ENCODE measurements around the gene AHNAK. TPM values are rescaled to one million over a fixed set of nuclear protein-coding genes. Genes with fewer than 3 reads are reported as not detected.
"Not testable (repeated sequence)": the region's sequence is repeated elsewhere in the genome, so short reads cannot be mapped to it uniquely, and the experiment has no call there.

The AHNAK gene
- total RNA-seq, 1 experiment from 2014 or later = 92.3 TPM

GRCh38 chr11:62390237-62390636 is 156.4 kb downstream of the AHNAK start:
- DNase-seq (ENCODE audit: low read depth) = no peak

- no peak for DNase-seq (ENCODE audit: low read depth)
Observed at GRCh38 chr11:62388999-62389398, 157.6 kb downstream of the AHNAK start.

- DNase-seq (ENCODE audit: low read depth) = no peak
Observed at GRCh38 chr11:62387381-62387780, 159.2 kb downstream of the AHNAK start.

GRCh38 chr11:62386083-62386482 is 160.5 kb downstream of the AHNAK start:
- not testable (repeated sequence) for DNase-seq (ENCODE audit: low read depth)

- DNase-seq (ENCODE audit: low read depth) = no peak
Observed at GRCh38 chr11:62383822-62384221, 162.8 kb downstream of the AHNAK start.

Other genes starting within 250 kb of the AHNAK start
- gene SCGB1D4, start 247.7 kb downstream of the AHNAK start, total RNA-seq (2014; rRNA removed; shearing (Covaris generic)) = not detected in 2 replicates
- 37.0 and 68.0 TPM in 2 replicates for gene ASRGL1, start 209.4 kb downstream of the AHNAK start, total RNA-seq (2014; rRNA removed; shearing (Covaris generic))
- not detected in 2 replicates for gene SCGB1A1, start 127.8 kb downstream of the AHNAK start, total RNA-seq (2014; rRNA removed; shearing (Covaris generic))
- gene EEF1G, start 27.1 kb upstream of the AHNAK start, total RNA-seq (2014; rRNA removed; shearing (Covaris generic)) = 1,694 and 1,735 TPM in 2 replicates
- 12.4 and 13.8 TPM in 2 replicates for gene TUT1, start 44.7 kb upstream of the AHNAK start, total RNA-seq (2014; rRNA removed; shearing (Covaris generic))
- 123 and 124 TPM in 2 replicates for gene MTA2, start 55.1 kb upstream of the AHNAK start, total RNA-seq (2014; rRNA removed; shearing (Covaris generic))
- 18.0 and 19.3 TPM in 2 replicates for gene EML3, start 66.0 kb upstream of the AHNAK start, total RNA-seq (2014; rRNA removed; shearing (Covaris generic))
- gene ROM1, start 66.5 kb upstream of the AHNAK start, total RNA-seq (2014; rRNA removed; shearing (Covaris generic)) = 0.33 and 2.7 TPM in 2 replicates
- gene B3GAT3, start 75.2 kb upstream of the AHNAK start, total RNA-seq (2014; rRNA removed; shearing (Covaris generic)) = 15.0 and 17.9 TPM in 2 replicates
- 128 and 165 TPM in 2 replicates for gene GANAB, start 99.8 kb upstream of the AHNAK start, total RNA-seq (2014; rRNA removed; shearing (Covaris generic))
- gene INTS5, start 106.5 kb upstream of the AHNAK start, total RNA-seq (2014; rRNA removed; shearing (Covaris generic)) = 15.4 TPM in 2 replicates
- gene C11orf98, start 118.4 kb upstream of the AHNAK start, total RNA-seq (2014; rRNA removed; shearing (Covaris generic)) = 86.3 and 116 TPM in 2 replicates
- 3.2 and 14.3 TPM in 2 replicates for gene CSKMT, start 118.5 kb upstream of the AHNAK start, total RNA-seq (2014; rRNA removed; shearing (Covaris generic))
- 7.7 and 17.7 TPM in 2 replicates for gene UQCC3, start 124.9 kb upstream of the AHNAK start, total RNA-seq (2014; rRNA removed; shearing (Covaris generic))
- 4.9 and 6.0 TPM in 2 replicates for gene LBHD1, start 125.5 kb upstream of the AHNAK start, total RNA-seq (2014; rRNA removed; shearing (Covaris generic))
- gene UBXN1, start 132.3 kb upstream of the AHNAK start, total RNA-seq (2014; rRNA removed; shearing (Covaris generic)) = 132 and 157 TPM in 2 replicates
- 0.98 TPM in 1 of 2 replicates, not detected in the other for gene LRRN4CL, start 142.7 kb upstream of the AHNAK start, total RNA-seq (2014; rRNA removed; shearing (Covaris generic))
- gene BSCL2, start 160.6 kb upstream of the AHNAK start, total RNA-seq (2014; rRNA removed; shearing (Covaris generic)) = 56.9 and 79.5 TPM in 2 replicates
- not detected in 2 replicates for gene GNG3, start 160.9 kb upstream of the AHNAK start, total RNA-seq (2014; rRNA removed; shearing (Covaris generic))
- gene HNRNPUL2, start 180.7 kb upstream of the AHNAK start, total RNA-seq (2014; rRNA removed; shearing (Covaris generic)) = 6.8 and 8.2 TPM in 2 replicates
- 36.7 and 51.0 TPM in 2 replicates for gene TTC9C, start 181.7 kb upstream of the AHNAK start, total RNA-seq (2014; rRNA removed; shearing (Covaris generic))
- gene ZBTB3, start 207.4 kb upstream of the AHNAK start, total RNA-seq (2014; rRNA removed; shearing (Covaris generic)) = 9.2 and 11.7 TPM in 2 replicates
- 94.5 and 97.1 TPM in 2 replicates for gene POLR2G, start 214.8 kb upstream of the AHNAK start, total RNA-seq (2014; rRNA removed; shearing (Covaris generic))
- gene TAF6L, start 224.6 kb upstream of the AHNAK start, total RNA-seq (2014; rRNA removed; shearing (Covaris generic)) = 18.3 and 27.4 TPM in 2 replicates
- 40.8 and 64.5 TPM in 2 replicates for gene TMEM179B, start 240.6 kb upstream of the AHNAK start, total RNA-seq (2014; rRNA removed; shearing (Covaris generic))
- 23.2 and 32.2 TPM in 2 replicates for gene TMEM223, start 245.2 kb upstream of the AHNAK start, total RNA-seq (2014; rRNA removed; shearing (Covaris generic))